ENCODE measurements around the gene CAP1. TPM values are rescaled to one million over a fixed set of nuclear protein-coding genes. Genes with fewer than 3 reads are reported as not detected.
A peak's percentile ranks its signal among the peaks of the same experiment; 100 is the strongest.
"Not testable (repeated sequence)": the region's sequence is repeated elsewhere in the genome, so short reads cannot be mapped to it uniquely, and the experiment has no call there.

The CAP1 gene
- polyA plus RNA-seq, 1 donor: 187 TPM

DNA sequence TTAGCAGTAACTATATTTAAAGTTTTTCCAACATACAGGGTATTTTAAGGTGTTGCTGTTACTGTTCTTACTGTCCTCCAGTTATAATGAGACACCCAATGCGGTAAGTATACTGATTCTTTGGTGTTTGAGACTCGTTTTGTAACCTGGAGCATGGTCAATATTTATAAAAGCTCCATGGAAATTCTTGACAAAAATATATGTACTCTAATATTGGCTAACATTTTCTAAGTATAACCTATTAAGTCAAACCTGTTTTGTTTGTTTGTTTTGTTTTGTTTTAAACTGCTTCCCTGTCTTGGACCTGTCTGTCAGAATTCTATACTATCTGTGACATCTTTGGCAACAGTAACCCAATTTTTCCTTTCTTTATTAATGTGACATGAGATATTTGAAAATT, 15.9 kb upstream of the CAP1 start:
- DNase-seq: no peak

DNA sequence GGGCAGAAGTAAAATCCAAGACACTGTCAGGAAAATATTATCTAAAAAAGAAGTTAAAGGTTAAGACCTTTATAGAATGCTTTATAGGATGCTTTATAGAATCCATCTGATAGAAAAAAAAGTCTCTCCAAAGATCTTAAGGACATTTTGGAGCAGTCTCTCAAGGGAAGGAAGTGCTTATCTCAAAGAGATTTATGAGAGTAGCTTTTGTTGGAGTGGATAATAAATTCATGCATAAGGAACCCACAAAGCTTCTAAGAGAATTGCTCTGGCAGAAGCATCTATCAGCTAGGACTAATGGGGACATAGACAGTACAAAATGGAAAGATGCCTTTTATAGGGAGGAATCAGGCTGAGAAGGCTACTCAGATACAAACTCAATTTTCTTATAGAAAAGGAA, 12.9 kb upstream of the CAP1 start:
- DNase-seq: no peak

DNA sequence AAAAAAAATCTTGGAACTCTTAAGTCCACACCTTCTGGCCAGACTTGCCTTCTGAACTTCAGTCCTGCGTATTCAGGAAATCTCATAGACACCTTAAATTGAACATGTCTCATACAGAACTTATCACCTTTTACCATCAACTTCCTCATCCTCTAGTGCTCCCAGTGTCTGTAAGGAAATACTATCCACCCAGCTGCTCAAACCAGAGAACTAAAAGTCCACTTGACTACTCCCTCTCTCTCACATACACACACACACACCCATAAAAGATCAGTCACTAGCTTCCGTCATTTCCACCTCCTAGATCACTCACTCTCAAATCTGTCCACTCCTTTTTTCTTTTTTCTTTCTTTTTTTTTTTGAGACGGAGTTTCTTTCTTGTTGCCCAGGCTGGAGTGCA, 10.9 kb upstream of the CAP1 start:
- DNase-seq: no peak

DNA sequence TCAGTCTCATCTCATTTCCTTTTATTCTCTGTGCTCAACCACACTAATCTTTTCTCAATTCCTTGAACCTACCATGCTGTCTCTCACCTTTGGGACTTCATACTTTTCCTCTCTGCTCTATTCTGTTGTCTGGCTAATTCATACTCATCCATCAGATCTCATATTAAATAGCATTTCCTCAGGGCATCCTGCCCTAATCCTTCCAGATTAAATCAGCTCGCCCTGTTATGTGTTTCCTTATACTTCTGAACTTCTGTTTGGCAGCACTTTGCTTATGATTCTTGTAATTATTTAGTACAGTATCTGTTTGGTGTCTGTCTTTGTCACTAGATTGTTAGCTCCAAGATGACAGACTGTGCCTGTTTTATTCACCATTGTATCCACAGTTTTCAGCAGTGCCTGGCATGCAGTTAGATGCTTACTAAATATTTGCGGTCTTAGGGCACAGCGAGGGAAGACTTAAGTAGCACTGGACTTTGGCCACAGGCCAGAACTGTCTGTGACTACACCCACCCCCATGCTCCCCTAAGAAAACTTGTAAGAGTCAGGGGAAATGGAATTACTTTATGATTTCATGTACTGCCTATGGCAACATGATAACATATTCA, 9.9 kb upstream of the CAP1 start:
- no peak for DNase-seq

DNA sequence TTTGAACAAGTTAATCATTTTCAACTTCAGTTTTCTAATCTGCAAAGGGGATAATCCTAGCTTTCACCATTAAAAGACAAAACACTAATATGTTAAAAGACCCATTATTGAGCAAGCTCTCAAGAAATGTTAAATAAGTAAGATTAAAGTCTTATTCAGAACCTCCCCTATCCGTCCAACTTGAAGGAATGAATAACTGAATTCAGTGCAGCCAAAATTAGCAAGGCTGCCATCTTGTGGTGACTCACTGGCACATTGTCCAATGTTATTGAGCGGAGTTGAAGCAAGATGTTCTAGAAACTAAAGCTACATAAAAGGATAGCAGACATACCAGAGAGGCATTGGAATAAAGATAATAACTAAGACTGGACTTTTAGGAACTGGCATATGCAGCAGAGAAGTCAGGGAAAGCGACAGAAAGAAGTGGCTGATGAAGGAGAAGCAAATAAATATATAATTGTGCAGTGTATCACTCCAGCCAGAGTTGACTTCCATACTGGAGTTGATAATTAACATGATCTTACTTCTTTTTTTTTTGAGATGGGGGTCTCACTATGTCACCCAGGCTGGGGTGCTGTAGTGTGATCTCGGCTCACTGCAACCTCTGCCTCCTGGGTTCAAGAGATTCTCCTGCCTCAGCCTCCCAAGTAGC, 8.2 kb upstream of the CAP1 start:
- peak; percentile 50 for DNase-seq

DNA sequence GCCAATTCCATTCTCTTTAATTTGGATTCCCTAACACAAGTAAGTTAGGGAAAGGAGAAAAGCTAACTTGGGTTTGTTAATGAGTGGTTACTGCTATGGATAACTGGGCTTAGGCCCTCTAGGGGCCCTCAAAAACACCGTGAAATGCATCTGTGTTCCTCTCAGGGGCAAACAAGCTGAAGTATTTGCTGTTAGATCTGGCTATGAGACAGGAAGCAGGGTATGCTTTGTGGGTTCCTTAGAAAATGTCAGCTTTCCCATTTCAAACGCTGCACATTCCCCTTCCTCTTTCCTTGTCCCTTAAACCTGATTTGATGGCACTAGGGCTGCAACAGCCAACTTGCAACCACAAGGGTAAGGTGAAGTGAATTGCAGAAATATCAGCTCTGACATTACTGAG, 5.7 kb upstream of the CAP1 start:
- no peak for DNase-seq

DNA sequence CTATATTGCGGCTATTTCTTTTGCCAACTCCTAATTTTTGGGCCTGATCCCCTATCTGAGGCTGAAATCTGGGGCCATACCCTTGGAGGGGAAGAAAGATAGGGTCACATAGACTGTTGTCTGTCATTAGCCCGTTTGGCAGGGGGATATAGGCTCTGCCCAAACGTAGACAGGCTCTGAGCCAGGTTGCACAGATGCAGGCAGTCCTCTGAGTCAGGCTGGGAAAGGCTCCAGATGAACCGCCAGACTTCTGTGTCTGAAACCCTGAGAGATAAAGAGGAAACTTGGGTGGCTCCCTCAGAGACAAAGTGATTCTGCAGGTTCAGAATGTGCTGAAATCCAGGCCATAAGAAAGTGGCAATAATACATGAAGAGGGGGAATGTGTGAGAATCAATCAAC, 4.0 kb upstream of the CAP1 start:
- DNase-seq: no peak

DNA sequence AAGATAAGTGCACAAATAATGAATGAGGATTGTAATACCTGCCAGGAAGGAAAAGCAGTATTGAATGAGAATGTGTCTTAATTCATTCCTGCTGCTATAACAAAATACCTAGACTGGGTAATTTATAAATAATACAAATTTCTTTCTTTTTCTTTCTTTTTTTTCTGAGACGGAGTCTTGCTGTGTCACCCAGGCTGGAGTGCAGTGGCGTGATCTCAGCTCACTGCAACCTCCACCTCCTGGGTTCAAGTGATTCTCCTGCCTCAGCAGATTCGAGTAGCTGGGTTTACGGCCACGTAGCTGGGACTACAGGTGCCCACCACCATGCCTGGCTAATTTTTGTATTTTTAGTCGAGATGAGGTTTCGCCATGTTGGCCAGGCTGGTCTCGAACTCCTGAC, 3.3 kb upstream of the CAP1 start:
- DNase-seq: not testable (repeated sequence)

DNA sequence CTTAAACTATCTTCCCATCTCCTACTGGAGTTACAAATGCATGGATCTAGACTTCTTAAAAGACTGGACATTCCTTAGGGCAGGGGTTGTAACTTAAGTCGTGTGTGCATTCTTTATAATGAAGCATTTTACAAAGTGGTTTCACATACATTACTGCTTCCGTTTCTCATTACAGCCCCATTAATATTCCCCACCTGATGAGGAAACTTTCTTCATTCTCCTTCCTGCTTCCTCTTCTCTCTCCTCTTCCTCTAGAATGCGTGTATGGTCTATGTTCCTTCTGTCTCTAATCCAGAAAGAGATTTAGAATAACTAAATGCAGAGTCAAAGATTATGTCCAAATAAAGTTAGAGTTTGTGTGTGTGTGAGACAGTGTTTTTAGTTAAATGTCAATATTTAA, 1.8 kb upstream of the CAP1 start:
- DNase-seq: no peak

DNA sequence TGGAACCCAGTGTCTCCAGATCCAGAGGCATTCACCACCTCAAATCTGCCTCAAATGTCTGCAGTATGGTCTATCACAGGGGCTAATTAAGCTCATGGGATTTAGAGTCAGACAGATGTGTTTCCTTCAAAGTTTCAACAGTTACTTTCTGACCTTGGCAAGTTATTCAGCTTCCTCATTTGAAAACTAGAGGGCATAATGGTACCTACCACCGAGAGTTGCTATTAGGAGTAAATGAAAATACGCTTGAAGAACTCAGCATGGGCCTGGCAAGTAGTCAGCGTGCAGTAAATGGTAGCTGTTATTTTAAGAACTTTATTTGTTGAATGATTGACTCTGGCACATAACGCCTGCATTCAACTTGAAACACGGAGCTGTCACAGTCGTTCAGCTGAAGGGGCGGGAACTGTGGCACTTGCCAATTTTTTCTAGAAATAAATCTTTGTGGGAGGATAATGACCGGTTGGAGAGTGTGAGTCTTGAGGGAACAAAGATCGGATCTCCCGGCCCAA, 1.2 kb upstream of the CAP1 start:
- DNase-seq: no peak

DNA sequence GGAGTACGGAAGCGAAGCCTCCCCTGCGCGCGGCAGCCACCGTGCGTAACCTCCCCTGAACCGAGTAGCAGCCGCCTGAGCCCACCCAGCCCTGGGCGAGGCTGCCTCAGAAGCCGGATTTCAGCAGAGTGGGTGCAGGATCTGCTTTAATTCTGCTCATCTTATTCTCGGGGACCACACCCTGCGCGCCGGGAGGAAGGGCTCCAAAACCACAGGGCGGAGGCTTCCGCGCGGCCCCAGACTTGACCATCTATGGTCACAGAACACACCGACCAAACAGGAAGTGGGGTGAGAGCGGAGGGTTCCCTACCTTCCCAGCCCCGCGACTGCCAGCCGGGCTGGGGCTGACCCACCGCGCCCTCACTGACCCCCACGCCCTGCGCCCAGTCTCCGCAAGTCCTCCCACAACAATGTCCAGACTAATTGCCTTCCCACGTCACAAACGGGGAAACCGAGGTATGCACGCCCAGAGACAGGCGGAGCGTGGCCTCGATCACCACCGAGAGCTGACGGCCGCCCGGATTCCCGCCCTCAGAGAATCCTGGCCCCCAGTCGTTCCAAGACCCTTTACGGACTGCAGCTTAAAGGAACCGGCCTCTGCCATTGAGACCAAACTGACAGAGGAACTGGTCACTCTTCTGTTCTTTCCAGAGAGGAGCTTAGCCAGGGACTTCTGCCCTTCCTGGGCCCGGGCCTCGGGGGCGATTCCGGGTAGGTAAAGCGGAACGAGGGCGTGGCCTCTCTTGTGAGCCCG, 595 bp upstream of the CAP1 start:
- DNase-seq: peak; percentile 67

DNA sequence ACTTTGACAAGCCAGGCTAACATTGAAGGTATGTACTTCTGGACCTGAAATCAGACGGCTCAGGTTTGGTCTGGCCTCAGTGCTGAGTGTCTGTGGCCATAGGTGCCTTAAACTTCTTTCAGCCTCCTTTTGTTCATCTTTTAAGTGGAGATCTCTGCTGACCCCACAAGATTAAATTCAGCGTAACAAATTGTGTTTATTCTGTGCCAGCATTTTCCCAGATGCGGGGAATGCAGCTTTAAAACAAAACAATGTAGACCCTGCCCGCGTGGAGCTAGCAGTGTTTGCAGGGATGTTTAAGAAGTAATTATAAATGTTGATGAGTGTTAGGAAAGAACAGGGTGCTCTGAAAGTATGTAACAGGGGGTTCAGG, 923 bp downstream of the CAP1 start:
- DNase-seq: no peak

DNA sequence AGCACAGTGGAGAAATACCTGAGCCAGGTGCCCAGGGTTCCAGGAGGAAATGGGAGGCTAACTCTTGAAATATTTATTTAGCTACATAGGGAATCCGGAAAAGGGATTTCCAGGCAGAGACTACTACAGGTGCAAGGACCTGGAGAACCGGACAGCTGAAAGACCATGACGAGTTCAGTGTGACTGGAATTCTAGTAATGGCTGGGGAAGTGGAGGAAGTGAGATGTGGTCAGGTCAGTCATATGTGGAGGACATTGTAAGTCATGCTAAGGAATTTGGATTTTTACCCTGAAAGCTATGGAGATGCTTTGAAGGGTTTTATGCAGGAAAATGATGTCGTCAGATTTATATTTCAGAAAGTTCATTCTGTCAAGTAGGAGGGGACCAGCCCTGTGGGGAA, 1.8 kb downstream of the CAP1 start:
- DNase-seq: no peak

DNA sequence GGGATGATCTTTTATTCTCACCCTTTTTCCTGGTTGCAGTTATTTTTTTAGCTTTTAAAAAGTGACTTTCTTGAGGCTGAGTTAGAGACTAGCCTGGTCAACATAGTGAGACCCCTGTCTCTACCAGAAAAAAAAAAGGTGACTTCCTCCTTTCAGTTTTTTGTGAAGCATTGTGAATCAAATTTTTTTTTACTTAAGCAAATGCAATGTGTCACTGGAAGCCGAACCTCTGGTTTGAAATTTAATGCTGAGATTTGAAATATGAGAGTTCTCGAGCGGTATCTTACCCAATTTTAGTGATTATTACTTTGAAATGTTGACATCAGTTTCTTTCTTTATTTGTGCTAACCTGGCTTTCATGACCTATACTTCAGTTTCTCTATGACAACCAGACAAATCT, 3.6 kb downstream of the CAP1 start:
- no peak for DNase-seq

DNA sequence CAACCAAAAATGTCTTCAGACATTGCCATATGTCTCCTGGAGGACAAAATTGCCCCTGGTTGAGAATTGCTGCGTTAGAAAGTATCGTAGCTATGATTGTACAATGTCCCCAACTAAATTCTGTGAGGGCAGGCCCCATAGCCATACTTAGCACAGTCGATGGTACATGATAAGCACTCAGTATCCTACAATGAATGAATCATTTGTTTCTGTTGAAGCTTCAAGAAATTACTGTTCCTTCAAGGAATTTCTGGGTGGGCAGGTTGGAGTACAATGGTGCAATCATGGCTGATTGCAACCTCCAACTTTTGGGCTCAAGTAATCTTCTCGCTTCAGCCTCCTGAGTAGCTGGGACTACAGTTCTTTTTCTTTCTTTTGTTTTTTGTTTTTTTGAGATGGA, 4.7 kb downstream of the CAP1 start:
- DNase-seq: no peak

DNA sequence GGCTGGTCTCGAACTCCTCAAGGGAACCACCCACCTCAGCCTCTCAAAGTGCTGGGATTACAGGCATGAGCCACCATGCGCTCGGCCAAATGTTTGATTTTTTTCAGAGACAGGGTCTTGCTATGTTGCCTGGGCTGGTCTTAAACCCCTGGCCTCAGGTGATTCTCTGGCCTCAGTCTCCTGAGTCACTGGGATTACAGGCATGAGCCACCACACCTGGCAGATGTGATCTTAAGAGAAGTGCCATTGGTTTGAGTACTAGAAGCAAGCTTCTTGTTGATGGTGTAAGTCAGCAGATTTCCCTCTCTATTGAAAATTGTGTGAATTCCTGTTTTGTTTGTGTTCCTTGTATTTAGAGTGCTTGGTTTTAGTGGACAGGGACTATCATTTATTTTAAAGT, 5.2 kb downstream of the CAP1 start:
- DNase-seq: no peak

DNA sequence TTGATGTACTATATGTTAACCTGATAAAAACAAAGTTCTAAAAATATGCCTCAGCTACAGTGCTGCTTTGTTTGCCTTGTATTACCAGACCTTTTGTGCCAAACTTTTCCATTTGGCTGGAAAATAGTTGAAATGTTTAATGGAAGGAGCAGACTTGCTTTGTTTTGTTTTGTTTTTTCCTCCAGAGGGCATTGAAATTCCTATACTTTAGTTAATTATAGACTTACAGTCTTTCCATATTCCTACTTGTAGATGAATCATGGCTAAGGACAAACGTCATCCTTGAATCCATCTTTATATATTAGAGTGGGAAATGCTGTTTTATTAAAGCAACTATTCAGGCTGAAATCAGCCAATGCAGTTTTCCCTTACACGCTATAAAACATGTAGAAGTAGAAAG, 6.7 kb downstream of the CAP1 start:
- DNase-seq: no peak

DNA sequence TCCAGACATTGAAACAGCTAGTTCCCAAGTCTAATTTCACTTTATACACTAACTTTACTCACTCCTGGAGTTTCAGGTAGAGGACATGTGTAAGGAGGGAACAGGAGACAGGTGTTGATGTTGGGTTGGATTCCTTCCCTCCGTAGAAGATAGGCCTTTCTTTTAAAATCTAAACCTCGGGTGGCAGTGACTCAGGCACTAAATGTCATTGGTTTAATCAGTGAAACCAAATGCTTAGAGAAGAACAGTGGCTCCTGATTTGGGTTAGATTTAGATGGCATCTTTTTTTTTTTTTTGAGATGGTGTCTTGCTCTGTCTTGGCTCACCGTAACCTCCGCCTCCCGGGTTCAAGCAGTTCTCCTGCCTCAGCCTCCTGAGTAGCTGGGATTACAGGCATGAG, 7.2 kb downstream of the CAP1 start:
- DNase-seq: no peak

DNA sequence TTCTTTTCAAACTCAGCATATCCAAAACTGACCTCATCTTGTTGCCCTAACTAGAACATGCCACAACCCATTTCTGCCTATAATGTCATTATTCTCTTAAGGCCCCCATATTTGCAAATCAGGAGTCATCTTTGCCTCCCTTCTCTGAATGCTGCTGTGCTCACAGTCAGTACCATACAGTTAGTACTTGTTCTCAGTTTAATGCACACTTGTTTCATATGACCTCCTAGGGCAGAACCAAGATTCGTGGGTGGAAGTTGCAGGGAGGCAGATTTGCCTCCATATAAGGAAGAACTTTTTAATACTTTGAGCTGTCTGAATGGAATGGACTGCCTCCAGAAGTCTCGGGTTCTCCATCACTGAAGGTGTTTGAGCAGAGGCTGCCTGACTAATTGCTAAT, 9.2 kb downstream of the CAP1 start:
- DNase-seq: no peak

DNA sequence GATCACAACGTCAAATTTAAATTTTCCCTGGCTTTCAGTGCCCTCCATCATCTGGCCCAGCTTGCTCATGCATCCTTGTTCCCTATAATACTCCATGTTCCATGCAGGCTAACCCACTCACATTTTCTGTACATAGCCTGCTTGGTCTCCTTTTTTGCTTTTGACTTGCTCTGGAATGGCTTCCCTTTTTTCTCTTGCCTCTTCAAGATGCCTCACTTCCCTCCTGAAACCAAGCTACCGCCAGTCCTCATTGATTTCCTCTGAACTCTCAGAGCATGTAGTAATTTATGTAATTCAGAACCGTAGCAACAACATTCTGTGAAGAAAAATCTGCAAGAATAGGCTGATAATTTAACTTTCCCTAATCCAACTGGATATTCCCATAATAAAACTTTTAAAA, 10.3 kb downstream of the CAP1 start:
- no peak for DNase-seq

DNA sequence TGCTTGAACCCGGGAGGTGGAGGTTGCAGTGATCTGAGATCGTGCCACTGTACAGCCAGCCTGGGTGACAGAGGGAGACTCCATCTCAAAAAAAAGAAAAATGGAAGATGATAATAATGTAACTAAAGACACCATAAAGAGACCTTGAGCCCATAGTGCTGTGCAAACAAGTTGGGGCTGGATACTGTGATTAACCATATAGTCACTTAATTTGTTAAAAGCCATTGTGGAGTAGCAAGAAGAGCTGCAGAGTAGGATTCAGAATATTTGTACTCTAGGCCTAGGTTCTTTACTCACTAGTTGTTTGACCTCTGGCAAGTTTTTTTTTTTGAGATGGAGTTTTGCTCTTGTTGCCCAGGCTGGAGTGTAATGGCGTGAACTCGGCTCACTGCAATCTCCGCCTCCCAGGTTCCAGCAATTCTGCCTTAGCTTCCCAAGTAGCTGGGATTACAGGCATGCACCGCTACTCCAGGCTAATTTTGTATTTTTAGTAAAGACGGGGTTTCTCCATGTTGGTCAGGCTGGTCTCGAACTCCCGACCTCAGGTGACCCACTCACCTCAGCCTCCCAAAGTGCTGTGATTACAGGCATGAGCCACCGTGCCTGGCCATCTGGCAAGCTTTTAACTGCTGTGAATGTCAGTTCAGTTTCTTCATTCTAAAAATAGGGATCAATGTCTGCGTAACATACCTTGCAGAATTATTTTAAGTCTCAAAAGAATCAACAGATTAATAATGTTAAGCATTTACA, 12.8 kb downstream of the CAP1 start:
- no peak for DNase-seq

DNA sequence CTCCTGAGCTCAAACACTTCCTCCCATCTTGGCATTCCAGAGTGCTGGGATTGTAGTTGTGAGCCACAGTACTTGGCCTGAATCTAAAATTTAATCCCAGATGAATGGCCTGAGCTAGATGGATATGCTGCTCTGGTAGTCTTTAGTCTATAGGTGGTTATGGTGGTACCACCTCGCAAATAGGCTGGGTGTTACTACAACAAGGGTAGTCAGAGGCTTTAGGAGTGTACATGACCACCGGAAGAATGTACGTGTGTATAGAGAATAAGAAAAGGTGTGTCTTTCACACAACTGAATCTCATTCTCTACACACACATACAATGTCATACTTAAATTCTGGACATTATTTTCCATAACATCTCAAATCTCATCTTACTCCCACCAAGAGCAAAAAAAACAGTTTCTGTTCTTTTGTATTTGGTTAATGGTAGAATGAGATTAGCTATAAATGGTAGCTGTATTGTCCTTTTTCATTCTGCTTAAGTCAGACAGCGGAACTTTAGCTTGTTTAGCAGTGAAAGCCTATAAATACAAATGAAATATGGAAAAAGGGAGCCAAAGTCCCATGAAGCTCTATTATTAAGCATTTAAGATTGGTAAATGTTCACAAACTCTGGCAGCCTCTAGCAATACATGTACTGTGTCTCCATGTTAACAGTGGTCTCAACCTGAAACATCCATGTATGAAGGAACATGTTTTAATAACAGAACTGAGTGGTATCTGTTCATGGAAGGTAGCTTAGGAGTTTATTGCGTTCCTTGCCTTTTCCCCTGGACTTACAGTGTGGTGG, 16.2 kb downstream of the CAP1 start:
- no peak for DNase-seq

All from left kidney (tissue), 2 donors.